HG03108 (cell line): ENCODE measurements around the gene ZNF718.
"Not testable (repeated sequence)": the region's sequence is repeated elsewhere in the genome, so short reads cannot be mapped to it uniquely, and the experiment has no call there.

Experiments used
- ATAC-seq: cut with Tn5 transposase; IDR thresholded peaks from one replicate; pipeline ENCODE4 v1.9.1; 2021; ENCODE audit warnings: moderate library complexity; ENCODE audit not compliant: unreplicated experiment

ZNF718 gene

GRCh38 chr4:147233-147632 is 22.9 kb downstream of the ZNF718 start:
- ATAC-seq: no peak

GRCh38 chr4:161496-162284 is 37.4 kb downstream of the ZNF718 start:
- ATAC-seq: no peak

GRCh38 chr4:169640-170039 is 45.3 kb downstream of the ZNF718 start:
- not testable (repeated sequence) for ATAC-seq

- ATAC-seq: not testable (repeated sequence)
Measured at GRCh38 chr4:171318-171717, 47.0 kb downstream of the ZNF718 start.

- no peak for ATAC-seq
Measured at GRCh38 chr4:173666-174314, 49.5 kb downstream of the ZNF718 start.

GRCh38 chr4:175986-176385 is 51.7 kb downstream of the ZNF718 start:
- no peak for ATAC-seq

- no peak for ATAC-seq
Measured at GRCh38 chr4:176995-177394, 52.7 kb downstream of the ZNF718 start.

GRCh38 chr4:182225-182624 is 57.9 kb downstream of the ZNF718 start:
- not testable (repeated sequence) for ATAC-seq

- no peak for ATAC-seq
Measured at GRCh38 chr4:188091-188490, 63.8 kb downstream of the ZNF718 start.

- not testable (repeated sequence) for ATAC-seq
Measured at GRCh38 chr4:195159-195558, 70.9 kb downstream of the ZNF718 start.

GRCh38 chr4:200936-201335 is 76.6 kb downstream of the ZNF718 start:
- ATAC-seq: no peak

GRCh38 chr4:202822-203221 is 78.5 kb downstream of the ZNF718 start:
- not testable (repeated sequence) for ATAC-seq

GRCh38 chr4:205097-205756 is 80.9 kb downstream of the ZNF718 start:
- ATAC-seq: no peak

GRCh38 chr4:206054-206453 is 81.8 kb downstream of the ZNF718 start:
- no peak for ATAC-seq

- not testable (repeated sequence) for ATAC-seq
Measured at GRCh38 chr4:208416-209096, 84.3 kb downstream of the ZNF718 start.

GRCh38 chr4:211033-211511 is 86.8 kb downstream of the ZNF718 start:
- no peak for ATAC-seq

GRCh38 chr4:212438-213188 is 88.3 kb downstream of the ZNF718 start:
- ATAC-seq: no peak

GRCh38 chr4:213189-213535 is 88.9 kb downstream of the ZNF718 start:
- ATAC-seq: not testable (repeated sequence)
